OCI-LY1 (cell line): ENCODE results near the gene GOLGA8F.
"Not testable (repeated sequence)": the region's sequence is repeated elsewhere in the genome, so short reads cannot be mapped to it uniquely, and the experiment has no call there.

Source experiments
- CTCF ChIP-seq: fragments of 200-600 bp; sonication (generic), shearing (Covaris generic); IDR thresholded peaks from 2 replicates; pipeline ENCODE4 v1.5.1; 2017; ENCODE audit warnings: mild to moderate bottlenecking, antibody characterized with exemption, low read length, moderate library complexity, mixed read lengths
- EZH2 ChIP-seq: fragments of 200-600 bp; sonication (generic), shearing (Covaris generic); IDR thresholded peaks from 2 replicates; pipeline ENCODE4 v1.8.0; 2017; ENCODE audit warnings: borderline replicate concordance, mixed run types, mild to moderate bottlenecking, antibody characterized with exemption, low read length, moderate library complexity, mixed read lengths

GRCh38 chr15:28402774-28403435, 24.4 kb downstream of the GOLGA8F start:
- TF ChIP-seq CTCF, EZH2: not testable (repeated sequence)
